AG10803 (cell line): ENCODE measurements around the gene KIF1B.

Source experiments
- DNase-seq: peaks from one replicate; pipeline ENCODE4 v3.0.0; 2010; ENCODE audit warnings: low read depth
- H3K4me3 ChIP-seq: 2 replicates; pipeline ENCODE4 v1.5.1; 2011; ENCODE audit warnings: mild to moderate bottlenecking, low read length, control low read depth
- CTCF ChIP-seq: conservative IDR thresholded peaks from 2 replicates; pipeline ENCODE4 v1.5.1; 2011; ENCODE audit warnings: mild to moderate bottlenecking, low read length, control low read depth, inconsistent platforms

Gene KIF1B

GRCh38 chr1:10430216-10431069, 220.1 kb downstream of the KIF1B start, which contains the start of gene CENPS:
Gene CENPS (plus strand): TSS chr1:10430433. CDS start chr1:10430518, 85 bp downstream.
- peak; percentile 77 for DNase-seq
- peak within 1 kb of the TSS; percentile 92 for H3K4me3 ChIP-seq
- peak; percentile 62 for TF ChIP-seq CTCF
